Activated CD8-positive, alpha-beta memory T cell treated with anti-CD3 and anti-CD28 coated beads, Interleukin-2, amount 50 U/mL, for 4 hours (primary cell): ENCODE measurements around the gene ORAI3.

Source experiments
- DNase-seq: peaks from one replicate; pipeline ENCODE4 v3.0.0-alpha.2; 2020

The ORAI3 gene

DNA sequence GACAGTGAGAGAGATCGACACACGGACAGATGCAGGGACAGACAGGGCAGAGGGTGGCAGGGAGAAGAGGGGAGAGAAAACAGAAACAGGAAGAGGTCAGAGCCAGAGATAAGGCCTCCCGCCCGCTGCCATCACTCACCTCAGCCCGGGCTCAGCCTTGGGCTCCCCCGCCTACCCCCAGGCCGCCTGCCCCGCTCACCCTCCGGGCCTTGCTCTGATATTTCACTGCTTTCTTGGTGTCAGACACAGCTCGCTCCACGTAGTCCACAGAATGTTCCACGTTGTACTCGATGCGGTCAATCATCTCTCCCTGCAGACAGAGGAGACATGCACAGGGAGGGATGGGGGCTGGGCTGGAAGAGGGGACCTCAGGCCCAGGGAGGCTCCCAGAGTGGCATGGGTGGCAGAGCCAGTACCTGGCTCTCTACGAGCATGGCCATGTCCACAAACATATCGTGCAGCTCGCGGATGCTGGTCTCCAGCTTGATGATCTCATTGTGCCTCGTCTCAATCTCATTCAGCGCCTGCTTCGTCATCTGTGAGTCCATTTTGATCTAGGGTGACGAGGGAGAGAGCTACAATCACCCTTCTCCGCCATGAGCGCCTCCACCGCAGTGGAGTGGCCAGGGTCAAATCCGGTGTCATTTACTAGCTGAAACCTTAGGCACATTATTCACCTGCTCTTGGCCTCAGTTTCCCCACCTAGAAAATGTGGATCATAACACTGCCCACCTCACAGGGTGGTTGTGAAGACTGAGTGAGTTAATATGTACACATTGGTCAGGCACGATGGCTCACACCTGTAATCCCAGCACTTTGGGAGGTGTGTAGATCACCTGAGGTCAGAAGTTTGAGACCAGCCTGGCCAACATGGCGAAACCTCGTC lies 44.3 kb downstream of the ORAI3 start:
- no peak for DNase-seq

DNA sequence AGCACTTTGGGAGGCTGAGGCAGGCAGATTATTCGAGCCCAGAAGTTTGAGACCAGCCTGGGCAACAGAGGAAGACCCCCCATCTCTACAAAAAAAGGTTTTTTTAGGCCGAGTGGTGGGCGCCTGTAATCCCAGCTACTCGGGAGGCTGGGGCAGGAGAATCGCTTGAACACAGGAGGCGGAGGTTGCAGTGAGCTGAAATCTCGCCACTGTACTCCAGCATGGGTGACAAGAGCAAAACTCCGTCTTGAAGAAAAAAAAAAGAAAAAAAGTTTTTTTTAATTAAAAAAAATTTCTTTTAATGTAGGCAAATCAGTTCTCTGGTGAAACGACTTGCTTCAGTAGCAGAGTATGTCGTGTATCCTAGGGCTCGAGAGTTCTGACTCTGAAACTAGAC lies 47.1 kb downstream of the ORAI3 start:
- DNase-seq = no peak

DNA sequence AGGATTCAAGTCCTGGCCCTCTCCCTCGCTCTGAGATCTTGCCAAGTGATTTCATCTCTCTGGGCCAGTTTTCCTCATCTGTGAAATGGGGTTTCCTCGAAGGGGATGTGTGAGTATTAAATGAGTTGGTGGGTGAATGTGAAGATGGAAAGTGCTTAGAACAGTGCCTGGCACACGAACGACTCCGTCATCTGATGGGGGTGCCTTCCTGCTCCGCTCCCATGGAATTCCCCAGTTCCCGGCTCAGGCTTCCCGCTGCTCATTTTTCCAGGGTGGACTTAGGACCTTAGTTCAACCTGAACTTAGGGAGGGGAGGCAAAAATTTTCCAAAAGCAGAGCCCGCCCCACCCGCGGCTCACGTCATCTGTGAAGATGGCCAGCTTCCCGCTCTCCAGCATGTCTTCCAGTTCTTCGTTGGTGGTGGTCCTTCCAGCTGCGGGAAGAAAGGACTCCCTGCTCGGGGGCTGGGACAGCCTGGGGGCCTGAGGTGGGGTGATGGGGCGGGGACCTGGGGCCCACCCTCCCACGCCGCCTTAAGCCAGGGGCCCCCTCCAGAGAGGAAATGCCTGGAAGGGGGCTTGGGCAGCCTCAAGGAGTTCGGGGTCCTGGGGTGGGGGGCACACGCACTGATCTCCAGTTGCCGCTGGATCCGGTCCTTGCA lies 47.6 kb downstream of the ORAI3 start:
- no peak for DNase-seq

DNA sequence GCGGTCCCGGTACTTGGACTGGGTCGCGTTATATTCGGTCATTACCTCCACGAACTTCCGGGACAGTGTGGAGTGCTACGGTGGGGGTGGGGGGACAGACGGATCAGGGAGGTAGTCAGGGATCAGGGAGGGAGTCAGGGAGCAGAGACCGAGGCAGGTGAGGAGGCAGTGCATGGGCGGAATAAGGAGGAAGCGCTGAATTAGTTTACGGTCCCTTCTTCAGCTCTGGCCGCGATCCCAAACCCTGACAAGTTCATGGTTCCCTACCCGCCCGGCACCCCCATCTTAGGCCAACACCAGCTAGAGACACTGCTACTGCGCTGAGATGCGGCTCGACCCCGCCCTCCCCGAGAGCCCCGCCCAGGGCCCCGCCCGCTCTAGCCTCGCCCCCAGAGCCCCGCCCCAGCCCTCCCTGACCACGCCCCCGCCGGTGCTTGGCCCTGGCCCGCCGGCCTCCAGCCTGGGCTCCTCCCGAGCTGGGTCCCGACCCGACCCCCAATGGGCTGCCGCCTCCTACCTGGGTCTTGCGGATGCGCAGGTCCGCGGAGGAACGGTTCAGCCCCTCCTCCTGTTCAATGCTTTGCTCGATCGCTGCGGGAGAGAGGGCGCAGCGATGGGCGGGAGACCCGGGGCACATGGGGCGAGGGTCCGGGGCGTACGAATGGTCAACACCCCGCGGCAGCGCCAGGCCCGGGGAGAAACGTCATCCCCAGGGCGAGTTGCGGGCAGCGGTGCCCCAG lies 48.3 kb downstream of the ORAI3 start:
- DNase-seq = peak; percentile 80

DNA sequence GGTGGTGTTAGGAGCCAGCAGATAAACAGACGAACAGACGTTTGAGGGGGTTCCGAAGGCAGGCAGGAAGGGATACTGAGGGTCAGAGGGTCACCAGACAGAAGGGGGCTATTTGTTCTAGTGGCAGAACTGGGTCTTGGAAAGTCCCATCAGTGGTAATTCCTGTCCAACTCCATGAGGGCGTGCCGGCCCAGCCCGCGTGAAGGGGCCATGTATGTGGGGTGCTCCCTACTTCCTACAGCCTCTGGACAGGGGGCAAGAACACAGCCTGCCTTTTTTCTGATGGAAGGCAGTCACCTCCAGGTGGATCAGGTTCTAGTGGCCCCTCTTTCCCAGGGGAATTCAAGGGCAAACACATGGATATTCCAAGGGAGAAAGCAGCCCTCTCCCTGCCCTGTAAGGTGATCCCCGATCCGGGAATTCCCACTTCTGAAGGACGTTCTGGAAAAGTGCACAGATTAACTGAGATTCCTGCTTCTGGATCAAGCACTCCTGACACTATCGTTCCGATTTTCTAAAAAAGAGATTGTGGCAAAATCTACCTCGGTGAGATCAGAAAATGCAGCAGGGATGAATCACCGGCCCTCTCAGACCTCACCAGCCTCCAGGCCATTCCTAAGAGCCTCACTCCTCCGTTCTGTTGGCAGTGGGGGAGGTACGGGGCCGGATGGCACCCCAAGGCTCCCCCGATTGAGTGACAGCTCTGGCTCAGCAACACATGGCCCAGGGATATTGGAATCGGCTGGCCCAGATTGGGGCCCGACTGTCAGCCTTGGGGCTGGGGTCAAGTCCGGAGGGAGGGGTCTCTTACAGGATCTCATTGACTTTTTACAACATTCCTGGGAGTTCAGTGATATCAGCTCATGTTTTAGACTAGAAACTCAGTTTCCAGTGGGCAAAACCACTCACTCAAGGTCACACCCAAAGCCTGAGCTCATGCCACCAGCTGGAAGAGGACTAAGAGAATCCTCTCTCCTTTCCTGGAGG lies 49.1 kb downstream of the ORAI3 start:
- DNase-seq = no peak

DNA sequence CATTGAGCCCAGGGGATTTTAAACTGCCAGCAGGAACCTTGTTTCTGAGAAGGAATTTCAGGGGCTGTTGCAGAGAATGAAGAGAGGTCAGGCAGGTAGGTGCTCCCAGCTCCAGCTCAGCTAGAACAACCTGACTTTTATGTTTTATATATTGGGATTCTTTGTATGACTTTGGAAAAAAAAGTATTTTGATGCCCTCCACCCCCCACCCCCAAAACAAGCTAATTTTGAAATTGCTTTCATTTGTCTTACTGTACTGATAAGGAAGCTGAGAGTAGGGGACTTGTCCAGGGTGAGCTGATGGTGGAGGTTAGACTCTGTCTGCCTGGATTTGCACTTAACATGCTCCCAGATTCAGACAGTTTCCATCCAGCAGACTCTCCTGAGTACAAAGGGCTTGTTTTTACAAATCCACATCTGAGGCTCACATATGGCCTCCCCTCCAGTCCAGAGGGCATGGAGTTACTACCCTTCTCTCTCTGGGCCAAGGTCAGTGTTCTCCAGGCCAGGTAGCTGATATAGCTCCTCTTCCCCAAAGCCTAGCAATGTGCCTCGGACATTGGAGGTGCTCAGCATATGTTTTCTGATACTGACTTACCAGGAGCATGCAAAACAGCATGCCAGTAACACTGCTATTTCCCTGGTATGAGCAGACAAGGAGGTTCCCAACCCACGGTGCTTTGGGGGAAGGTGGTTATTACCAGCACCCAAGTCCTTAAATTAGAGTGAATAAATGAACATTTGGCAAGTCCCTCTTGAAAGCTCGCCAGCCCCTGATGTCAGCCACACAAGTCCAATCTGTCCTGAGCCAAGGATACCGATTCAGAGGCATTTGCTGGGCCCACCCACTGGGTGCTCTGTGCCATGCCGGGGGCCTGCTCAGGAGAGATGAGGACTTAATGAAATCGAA lies 50.2 kb downstream of the ORAI3 start:
- DNase-seq = no peak

DNA sequence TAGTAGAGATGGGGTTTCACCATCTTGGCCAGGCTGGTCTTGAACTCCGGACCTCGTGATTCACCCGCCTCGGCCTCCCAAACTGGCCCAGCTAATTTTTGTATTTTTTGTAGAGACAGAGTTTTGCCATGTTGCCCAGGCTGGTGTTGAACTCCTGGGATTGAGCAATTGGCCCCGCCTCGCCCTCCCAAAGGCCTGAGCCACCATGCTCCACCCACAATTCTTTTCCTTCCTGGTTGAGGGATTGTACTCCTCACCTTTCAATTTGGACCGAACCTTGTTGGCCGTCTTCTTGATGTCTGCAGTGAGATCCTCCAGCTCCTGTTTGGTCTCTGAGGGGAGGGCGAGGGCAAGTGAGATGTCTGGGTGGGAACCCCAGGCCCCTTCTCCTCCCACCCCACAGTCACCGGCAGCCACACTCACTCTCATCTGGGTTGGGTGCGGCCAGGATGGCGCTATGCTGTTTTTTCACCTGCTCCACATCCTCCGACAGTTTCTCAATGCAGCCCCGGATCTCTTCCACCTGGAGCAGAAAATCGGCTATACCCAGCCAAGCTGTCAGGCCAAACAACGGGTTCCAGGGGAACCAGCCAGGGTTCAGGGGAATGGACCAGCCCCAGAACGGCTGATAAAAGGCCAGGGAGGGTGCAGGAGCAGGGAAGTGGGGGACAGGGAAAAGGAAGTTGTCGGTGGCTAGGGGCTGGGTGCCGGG lies 52.0 kb downstream of the ORAI3 start:
- DNase-seq = no peak

DNA sequence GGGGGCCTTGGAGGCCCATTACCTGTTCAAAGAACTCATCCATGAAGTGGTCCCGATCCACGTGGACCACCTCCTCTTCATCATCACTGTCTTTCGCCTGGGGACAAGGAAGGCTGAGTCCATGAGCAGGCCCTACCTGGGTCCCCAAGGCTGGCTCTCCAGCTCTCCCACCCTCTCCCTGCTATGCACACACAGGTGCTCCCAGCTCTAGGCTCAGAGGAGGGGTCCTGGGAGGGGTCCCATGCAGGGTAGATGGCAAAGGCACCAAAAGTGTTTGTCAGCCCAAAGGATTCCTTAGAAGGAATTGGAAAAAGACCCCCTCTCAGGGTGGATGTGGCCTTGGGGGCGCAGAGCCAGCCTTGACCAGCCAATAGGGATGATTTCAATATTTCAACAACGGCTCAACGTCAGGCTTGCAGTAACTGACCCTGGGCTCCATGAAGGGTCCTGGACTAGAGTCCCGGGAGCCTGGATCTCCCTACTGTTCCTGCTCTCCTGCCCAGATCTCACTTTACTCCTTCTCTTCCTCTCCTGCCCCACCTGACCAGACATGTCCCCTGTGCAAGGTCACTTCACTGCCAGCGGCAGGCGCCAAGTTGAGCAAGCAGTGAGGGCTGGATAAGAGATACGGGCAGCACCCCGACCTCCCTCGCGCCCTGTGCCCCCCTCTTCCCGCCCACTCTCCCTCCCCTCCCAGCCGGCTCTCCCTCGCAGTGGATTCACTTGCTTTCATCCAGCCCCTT lies 52.8 kb downstream of the ORAI3 start:
- DNase-seq = no peak

DNA sequence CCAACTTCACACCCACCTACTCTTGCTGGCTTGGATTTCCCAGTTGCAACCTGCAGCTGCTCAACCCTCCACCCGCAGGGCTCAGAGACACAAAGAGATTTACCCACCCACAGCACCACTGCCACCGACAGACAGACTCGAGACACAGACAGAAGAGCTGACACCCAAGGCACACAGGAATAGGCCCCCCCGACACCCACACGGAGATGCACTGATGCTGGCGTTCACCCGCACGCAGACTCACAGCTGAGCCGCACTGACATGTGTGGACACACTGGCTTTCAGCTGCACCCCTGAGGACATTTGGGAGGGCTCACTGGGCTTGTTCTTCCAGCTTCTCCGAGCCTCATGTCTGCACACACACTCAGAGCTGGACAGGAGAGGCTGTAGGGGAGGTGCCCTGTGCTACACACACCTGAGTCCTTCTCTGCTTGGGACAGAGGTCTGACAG lies 53.4 kb downstream of the ORAI3 start:
- no peak for DNase-seq

DNA sequence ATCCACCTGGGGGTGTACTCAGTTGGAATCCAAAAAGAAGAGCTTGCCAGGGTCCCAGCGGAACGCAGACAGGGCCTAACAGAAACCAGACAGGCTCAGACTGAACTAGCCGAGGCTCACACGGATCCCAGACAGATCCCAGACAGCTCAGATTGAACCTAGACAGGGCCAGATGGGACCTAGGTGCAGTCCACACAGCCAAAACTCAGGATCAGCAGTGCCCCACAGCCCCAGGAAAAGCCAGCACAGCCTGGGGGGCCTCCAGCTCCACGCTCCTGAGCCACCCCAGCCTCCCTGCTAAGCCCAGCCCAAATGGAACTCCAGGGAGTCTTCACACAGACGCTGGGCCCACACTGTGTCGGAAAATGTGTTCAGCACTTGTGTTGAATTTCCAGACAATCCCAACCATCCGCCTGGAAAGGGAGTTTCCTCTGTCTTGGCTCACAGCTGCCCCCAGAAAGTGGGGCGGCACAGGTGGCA lies 54.0 kb downstream of the ORAI3 start:
- no peak for DNase-seq

DNA sequence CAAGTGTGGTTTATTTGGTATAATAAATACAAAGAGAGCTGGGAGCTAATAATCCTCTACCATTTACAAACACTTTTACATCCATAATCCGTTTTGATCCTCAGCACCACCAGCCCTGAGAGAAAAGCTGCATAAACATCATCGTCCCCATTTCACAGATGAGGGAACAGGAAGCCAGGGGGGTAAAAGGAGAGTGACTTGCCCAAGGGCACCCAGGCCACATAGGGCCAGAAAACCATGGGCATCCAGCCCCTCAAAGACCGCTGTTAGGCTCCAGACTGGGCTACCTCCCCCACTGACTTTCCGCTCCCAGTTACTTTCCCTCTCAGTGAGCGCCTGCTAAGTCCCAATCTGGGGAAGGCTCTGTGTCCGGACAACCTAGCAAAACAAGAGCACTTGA lies 54.9 kb downstream of the ORAI3 start:
- DNase-seq = no peak
